Cardiac muscle cell (in vitro differentiated cells and primary cell): ENCODE data around the gene UHRF1. TPM values are rescaled to one million over a fixed set of nuclear protein-coding genes. Genes with fewer than 3 reads are reported as not detected.

Experiments
- DNase-seq, 2 donors: peaks; one replicate each; pipeline versions ENCODE4 v3.0.0 to v3.0.0-alpha.2; 2010 to 2017; ENCODE audit warnings: low read depth in 1 of 2, low spot score in 1 of 2
- H3K27ac ChIP-seq: fragments of 200-600 bp; sonication (generic); 2 replicates; pipeline ENCODE4 v1.5.1; 2016
- H3K27me3 ChIP-seq: fragments of 200-600 bp; sonication (generic); 2 replicates; pipeline ENCODE4 v1.6.0; 2016; ENCODE audit warnings: control low read depth
- H3K36me3 ChIP-seq: fragments of 200-600 bp; sonication (generic); 2 replicates; pipeline ENCODE4 v1.5.1; 2016; ENCODE audit warnings: control low read depth
- H3K4me1 ChIP-seq: fragments of 200-600 bp; sonication (generic); 2 replicates; pipeline ENCODE4 v1.8.1; 2017; ENCODE audit warnings: low read depth, mild to moderate bottlenecking, mixed run types
- H3K4me3 ChIP-seq: fragments of 200-600 bp; sonication (generic); 2 replicates; pipeline ENCODE4 v1.5.1; 2016; ENCODE audit warnings: mild to moderate bottlenecking
- H3K9me3 ChIP-seq: fragments of 200-600 bp; sonication (generic); 2 replicates; pipeline ENCODE4 v1.5.1; 2017; ENCODE audit warnings: low read depth, mild to moderate bottlenecking, control low read depth
- polyA plus RNA-seq: library from polyadenylated mRNA; unstranded; fragments of >200 nt; fragmentation: Nextera tagmentation; extraction: Ambion mirVana; gene quantifications from 2 replicates; pipeline ENCODE4 v1.2.1, GENCODE V29; 2016
- total RNA-seq: library from RNA; depleted of rRNA; stranded (reverse); fragments of >200 nt; gene quantifications from 2 replicates; pipeline ENCODE4 v1.2.3, GENCODE V29; 2016
- TF ChIP-seq, protein P1 (sequence below): IDR thresholded peaks from 2 replicates; pipeline ENCODE4 v1.5.1; 2012; ENCODE audit warnings: low read depth, mild to moderate bottlenecking, low read length

Gene UHRF1
- total and polyA plus RNA-seq, 2 experiments from 2014 or later: 10.9 to 17.5 TPM

GRCh38 chr19:5003781-5004180, 94.5 kb downstream of the UHRF1 start:
- no peaks in the 10 kb centered on the region for H3K27me3 ChIP-seq
- H3K4me3 ChIP-seq: no peak overlapping the region
- no peak for DNase-seq
- H3K4me1 ChIP-seq: no peaks in the 10 kb centered on the region
- H3K9me3 ChIP-seq: no peaks in the 10 kb centered on the region
- TF ChIP-seq, protein P1, sequence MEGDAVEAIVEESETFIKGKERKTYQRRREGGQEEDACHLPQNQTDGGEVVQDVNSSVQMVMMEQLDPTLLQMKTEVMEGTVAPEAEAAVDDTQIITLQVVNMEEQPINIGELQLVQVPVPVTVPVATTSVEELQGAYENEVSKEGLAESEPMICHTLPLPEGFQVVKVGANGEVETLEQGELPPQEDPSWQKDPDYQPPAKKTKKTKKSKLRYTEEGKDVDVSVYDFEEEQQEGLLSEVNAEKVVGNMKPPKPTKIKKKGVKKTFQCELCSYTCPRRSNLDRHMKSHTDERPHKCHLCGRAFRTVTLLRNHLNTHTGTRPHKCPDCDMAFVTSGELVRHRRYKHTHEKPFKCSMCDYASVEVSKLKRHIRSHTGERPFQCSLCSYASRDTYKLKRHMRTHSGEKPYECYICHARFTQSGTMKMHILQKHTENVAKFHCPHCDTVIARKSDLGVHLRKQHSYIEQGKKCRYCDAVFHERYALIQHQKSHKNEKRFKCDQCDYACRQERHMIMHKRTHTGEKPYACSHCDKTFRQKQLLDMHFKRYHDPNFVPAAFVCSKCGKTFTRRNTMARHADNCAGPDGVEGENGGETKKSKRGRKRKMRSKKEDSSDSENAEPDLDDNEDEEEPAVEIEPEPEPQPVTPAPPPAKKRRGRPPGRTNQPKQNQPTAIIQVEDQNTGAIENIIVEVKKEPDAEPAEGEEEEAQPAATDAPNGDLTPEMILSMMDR: no peak
- H3K27ac ChIP-seq: no peak overlapping the region
- H3K36me3 ChIP-seq: no peaks in the 10 kb centered on the region

- H3K4me3 ChIP-seq: no peak overlapping the region
- no peak for DNase-seq
- TF ChIP-seq, protein P1: no peak
- no peak overlapping the region for H3K27ac ChIP-seq
- no peaks in the 10 kb centered on the region for H3K4me1 ChIP-seq
- H3K27me3 ChIP-seq: no peaks in the 10 kb centered on the region
- no peaks in the 10 kb centered on the region for H3K9me3 ChIP-seq
- H3K36me3 ChIP-seq: no peaks in the 10 kb centered on the region
These were observed 95.8 kb downstream of the UHRF1 start for GRCh38 chr19:5005096-5005495.

GRCh38 chr19:5006201-5006600, 96.9 kb downstream of the UHRF1 start:
- H3K9me3 ChIP-seq: no peaks in the 10 kb centered on the region
- H3K36me3 ChIP-seq: no peaks in the 10 kb centered on the region
- no peaks in the 10 kb centered on the region for H3K4me1 ChIP-seq
- TF ChIP-seq, protein P1: no peak
- DNase-seq: peak in 1 of 2 donors; percentile 61
- H3K27me3 ChIP-seq: no peaks in the 10 kb centered on the region
- H3K4me3 ChIP-seq: no peak overlapping the region
- H3K27ac ChIP-seq: no peak overlapping the region

DNA sequence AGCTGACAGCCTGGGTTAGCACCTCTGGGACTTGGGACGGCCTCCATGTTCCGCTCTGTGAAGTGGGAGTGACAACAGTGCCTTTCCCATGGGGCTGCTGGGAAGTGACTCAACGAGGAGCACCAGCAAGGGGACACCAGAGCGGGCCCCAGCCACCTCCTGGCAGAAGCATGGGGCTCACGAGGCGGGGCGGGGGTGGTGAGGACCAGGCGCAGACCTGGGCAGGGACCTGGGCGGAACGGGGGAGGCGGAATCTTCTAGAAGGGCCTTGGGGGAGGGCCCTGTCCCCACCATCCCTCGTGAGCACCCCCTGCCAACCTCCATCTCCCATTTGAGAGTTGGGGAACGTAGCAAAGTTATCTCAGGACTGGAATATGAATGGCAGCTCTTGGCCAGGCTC, 97.5 kb downstream of the UHRF1 start:
- no peaks in the 10 kb centered on the region for H3K4me1 ChIP-seq
- H3K9me3 ChIP-seq: no peaks in the 10 kb centered on the region
- H3K4me3 ChIP-seq: no peak overlapping the region
- no peak overlapping the region for H3K27ac ChIP-seq
- no peaks in the 10 kb centered on the region for H3K27me3 ChIP-seq
- TF ChIP-seq, protein P1: no peak
- DNase-seq: no peak
- no peaks in the 10 kb centered on the region for H3K36me3 ChIP-seq

Other genes with a start within 250 kb of the UHRF1 start
- gene MYDGF, start 239.2 kb upstream of the UHRF1 start, total RNA-seq: 47.9 and 107 TPM in 2 replicates
- gene MYDGF, start 239.2 kb upstream of the UHRF1 start, polyA plus RNA-seq: 122 and 206 TPM in 2 replicates
- 47.5 and 50.4 TPM in 2 replicates for gene DPP9, start 185.7 kb upstream of the UHRF1 start, total RNA-seq
- 19.8 and 25.4 TPM in 2 replicates for gene DPP9, start 185.7 kb upstream of the UHRF1 start, polyA plus RNA-seq
- 22.0 and 27.9 TPM in 2 replicates for gene FEM1A, start 117.8 kb upstream of the UHRF1 start, total RNA-seq
- gene FEM1A, start 117.8 kb upstream of the UHRF1 start, polyA plus RNA-seq: 2.6 and 2.8 TPM in 2 replicates
- gene TICAM1, start 77.8 kb upstream of the UHRF1 start, total RNA-seq: 0.21 and 1.5 TPM in 2 replicates
- 0.38 and 4.2 TPM in 2 replicates for gene TICAM1, start 77.8 kb upstream of the UHRF1 start, polyA plus RNA-seq
- 114 and 147 TPM in 2 replicates for gene PLIN3, start 41.8 kb upstream of the UHRF1 start, total RNA-seq
- gene PLIN3, start 41.8 kb upstream of the UHRF1 start, polyA plus RNA-seq: 108 and 144 TPM in 2 replicates
- not detected in 2 replicates for gene ARRDC5, start 6.6 kb upstream of the UHRF1 start, total RNA-seq
- gene ARRDC5, start 6.6 kb upstream of the UHRF1 start, polyA plus RNA-seq: not detected in 2 replicates
- gene KDM4B, start 59.6 kb downstream of the UHRF1 start, total RNA-seq: 58.5 and 90.6 TPM in 2 replicates
- 74.6 and 79.5 TPM in 2 replicates for gene KDM4B, start 59.6 kb downstream of the UHRF1 start, polyA plus RNA-seq